ENCODE results near the gene MTG2. TPM values are rescaled to one million over a fixed set of nuclear protein-coding genes. Genes with fewer than 3 reads are reported as not detected.

The MTG2 gene
- total RNA-seq, 1 donor from 2014 or later, result 20.8 TPM

DNA sequence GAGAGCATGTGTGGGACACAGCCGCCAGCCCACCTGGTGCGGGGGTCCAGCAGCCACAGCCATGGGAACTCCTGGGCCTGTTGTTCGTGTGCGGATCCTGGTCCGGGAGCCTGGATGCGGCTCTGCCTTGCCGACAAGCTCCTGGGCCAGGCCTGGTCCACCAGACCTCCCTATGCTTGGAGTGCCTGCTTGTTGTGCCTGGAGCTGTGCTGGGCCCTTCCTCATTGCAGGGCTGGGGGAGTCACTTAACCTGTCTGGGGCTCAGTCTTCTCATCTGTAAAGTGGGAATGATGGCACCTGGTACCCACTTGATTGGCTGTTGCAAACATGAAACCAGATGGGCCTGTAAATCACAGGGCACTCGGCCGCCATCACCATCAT, 52.9 kb downstream of the MTG2 start:
- ATAC-seq (ENCODE audit: poor library complexity) (no peak), DNase-seq (no peak)
- intact Hi-C loops (cut with DNase I), result no loop called here

DNA sequence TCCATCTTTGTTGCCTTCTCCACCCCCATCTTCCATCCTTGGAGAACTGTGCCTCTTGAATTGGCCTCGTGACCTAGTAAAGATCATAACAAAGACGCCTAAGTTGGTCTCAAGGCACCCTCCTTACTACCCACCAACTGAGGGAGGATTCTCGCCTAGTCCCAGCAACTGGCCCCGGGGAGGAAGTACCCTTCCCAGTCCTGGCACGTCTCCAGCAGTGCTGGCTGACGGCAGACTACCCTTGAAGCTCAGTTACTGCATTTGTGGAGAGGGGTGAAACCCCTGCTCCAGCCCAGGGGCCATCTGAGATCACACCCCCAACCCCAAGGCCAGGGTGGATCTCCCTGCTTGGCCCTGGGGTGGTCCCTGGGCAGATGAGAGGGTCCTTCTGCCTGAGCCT, 53.4 kb downstream of the MTG2 start:
- DNase-seq (no peak), ATAC-seq (ENCODE audit: poor library complexity) (no peak)
- intact Hi-C loops (cut with DNase I), result no loop called here

DNA sequence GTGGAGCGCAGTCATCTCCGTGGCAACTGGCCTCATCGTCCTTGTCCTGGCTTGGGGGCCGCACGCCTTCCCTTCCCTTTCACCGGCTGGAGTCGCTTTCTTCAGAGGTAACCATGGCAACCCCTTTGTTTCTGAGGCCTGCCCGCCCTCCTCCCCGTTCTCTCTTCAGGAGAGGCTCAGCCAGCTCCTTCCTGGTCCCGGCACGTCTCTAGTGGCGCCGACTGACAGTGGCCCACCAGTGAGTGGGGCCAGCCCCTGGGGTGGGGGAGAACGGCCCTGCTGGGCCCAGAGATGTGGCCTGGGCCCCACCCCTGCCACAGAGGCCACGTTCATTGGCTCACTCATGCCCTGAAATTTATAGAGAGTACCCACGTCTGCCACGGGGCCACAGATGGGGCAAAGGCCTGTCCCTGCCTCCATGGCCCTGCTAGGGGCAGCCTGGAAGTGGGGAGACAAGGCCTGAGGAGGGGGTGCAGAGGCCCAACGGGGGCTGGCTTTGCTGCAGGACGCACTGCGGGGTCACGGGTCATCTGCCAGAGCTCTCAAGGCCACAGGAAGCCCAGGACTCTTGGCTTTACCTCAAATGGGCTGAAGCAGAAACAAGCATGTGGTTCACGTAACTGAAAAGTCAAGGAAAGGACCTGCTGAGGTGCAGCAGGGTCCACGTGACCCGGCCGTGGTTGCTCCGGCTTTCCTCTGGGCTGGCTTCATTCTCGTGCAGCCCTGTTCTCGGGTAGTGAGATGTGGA, 54.1 kb downstream of the MTG2 start:
- no peak for DNase-seq
- no peak for ATAC-seq (ENCODE audit: poor library complexity)
- intact Hi-C loops (cut with DNase I), result no loop called here

DNA sequence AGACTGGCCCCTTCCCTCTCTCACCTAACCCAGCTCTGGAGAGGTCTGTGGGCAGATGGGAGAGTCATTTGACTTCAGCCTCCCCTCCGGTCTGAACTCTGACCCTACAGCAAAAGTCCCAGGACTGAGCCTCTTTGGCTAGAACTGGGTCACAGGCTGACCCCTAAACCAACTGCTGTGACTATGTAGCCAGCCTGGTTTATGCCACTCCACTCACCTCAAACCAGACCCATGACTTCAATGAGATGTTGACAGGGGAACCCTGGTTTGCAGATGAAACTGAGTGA, 54.6 kb downstream of the MTG2 start:
- DNase-seq (no peak), ATAC-seq (ENCODE audit: poor library complexity) (no peak)
- intact Hi-C loops (cut with DNase I), result no loop called here

DNA sequence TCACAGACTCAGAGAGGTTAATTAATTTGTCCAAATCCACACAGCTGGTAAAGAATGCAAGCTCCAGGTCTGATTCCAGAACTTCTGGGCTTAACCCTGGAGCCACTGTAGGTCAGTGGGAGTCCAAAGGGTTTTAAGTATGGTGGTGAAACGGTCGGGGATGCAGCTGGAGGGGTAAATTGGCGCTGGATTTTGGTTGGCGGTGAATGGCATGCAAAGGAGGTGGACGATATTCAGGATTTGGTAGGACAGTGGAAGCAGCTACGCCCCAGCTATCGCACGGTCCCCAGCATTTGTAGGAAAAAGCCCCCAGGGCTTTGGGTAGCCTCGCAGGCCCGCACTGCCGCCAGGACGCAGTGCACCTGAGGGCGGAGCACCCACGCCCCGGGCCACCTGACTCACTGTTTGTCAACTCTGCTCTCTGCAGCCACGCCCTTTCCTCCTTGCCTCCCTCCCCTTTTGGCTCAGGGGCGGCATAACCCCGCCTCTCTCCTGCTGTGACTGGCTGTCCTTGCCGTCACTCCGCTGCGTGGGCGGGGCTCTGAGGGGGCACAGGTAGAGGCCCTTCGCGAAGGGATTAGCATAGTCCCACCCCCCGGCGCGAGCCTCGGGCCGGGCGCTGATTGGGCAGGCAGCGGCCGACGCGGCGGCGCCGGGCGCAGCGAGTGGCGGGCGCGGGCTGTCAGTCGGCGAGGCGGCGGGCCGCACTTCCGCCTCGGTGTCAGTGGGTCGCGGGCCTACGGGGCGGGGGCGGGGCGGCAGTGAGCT, 55.2 kb downstream of the MTG2 start, which contains the start of gene OSBPL2:
OSBPL2 (plus strand) TSS at position 721 of the 768 bp plus-strand sequence. CDS start 17,664 bp downstream, outside the sequence.
- DNase-seq (peak; percentile 99), ATAC-seq (ENCODE audit: poor library complexity) (peak; percentile 95)
- intact Hi-C loops (cut with DNase I), result no loop called here

DNA sequence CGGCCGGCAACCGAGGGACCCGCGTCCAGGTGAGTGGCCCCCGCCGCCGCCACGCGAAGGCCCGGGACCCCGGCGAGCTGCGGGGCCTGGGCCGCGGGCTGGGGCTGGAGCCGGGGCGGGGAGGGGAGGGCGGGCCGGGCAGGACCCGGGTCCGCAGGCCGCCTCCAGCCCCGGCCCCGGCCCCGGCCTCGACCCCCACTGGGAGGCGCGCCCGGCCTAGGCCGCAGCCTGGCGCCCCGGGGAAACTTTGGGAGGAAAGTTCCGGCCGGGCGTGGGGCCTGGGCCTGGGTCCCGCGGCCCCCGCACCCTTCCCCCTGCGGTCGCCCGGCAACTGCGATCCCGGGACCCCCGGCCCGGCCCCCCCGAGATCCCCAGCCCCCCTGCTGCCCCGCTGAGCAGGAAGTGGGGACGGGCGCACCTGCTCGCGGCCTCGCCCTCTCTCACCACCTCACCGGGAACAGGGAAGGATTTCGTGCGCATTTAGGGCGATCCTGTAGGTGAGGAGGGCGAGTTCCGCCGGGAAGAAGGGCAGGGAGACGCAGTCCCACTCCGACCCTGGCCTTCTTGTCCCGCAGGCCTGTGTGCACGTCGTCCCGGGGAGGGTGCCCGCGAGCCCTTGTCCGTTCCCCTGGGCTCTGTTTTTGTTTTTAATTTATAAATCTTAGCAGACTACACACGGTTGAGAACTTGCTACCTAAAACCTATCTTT, 55.9 kb downstream of the MTG2 start:
- DNase-seq, result no peak
- intact Hi-C loops (cut with DNase I), result no loop called here
- ATAC-seq (ENCODE audit: poor library complexity), result no peak

DNA sequence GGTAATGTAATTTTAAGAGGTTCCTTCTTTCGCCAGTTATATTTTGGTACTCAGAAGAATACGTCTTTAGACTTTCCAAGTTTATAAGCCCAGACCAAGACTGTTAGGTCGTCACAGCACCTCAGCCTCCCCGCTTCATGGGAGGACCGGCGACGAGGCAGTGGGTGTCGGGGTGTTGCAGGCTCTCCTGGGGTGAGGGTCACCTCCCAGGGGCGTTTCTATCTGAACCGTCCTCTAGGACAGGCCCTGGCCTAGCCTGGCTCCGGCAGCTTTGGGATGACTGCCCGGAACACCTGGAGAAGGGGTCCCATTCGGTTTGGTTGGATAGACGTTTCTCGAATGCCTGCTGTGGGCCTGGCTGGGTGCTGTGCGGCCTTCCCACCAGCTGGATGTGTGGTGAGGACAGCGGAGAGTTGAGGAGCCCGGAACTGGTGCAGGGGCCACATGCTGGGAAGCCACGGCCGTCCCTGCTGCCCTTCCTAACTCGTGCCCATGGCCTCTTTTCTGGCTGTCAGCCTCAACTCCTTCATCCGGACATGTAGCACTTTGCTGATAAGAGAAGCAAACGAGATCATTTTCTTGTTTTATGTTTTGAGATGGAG, 56.6 kb downstream of the MTG2 start:
- DNase-seq (no peak), ATAC-seq (ENCODE audit: poor library complexity) (no peak)
- intact Hi-C loops (cut with DNase I), result no loop called here

DNA sequence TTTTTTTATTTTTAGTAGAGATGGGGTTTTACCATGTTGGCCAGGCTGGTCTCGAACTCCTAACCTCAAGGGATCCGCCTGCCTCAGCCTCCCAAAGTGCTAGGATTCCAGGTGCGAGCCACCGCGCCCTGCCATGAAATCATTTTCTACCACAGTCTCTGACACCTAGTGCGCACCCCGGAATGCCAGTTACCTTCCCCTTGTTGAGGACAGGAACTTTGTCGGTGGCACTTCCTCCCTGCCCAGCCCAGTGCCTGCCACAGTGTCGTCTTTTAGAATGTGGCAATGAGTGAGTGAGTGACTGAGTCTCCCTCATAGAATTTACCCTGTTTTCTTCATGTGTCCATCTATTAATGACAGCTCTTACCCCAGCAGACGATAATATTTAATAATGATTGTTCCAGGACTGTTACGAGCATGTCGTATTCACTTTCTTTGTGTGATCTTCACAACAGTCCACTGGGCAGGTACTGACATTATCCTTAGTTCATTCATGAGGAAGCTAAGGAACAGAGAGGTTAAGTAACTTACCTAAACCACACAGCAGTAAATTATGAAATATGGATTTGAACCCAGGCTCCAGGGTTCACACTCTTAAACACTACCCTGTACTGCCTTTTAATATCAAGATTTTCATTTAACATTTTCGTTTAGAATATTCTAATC, 57.3 kb downstream of the MTG2 start:
- DNase-seq, result no peak
- no peak for ATAC-seq (ENCODE audit: poor library complexity)
- intact Hi-C loops (cut with DNase I), result no loop called here

DNA sequence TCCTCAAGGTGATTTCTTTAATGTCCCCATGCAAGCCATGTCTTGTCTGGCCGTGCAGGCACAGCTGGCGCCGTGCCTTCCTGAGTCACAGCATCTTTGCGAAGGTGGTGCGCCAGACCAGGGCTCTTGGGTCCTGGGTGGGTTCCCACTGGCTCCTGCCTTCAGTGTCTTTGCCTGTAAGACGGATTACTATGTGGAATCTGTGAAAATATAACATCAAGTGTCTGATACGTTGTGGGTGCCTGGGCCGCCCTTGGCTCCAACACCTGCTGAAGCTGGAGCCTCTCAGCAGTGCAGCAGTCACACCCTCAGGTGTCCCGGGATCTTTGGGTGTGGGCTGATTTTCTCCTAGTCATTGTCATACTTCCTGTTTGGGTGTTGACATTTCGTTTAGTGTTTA, 58.7 kb downstream of the MTG2 start:
- intact Hi-C loops (cut with DNase I), result no loop called here
- no peak for ATAC-seq (ENCODE audit: poor library complexity)
- no peak for DNase-seq

DNA sequence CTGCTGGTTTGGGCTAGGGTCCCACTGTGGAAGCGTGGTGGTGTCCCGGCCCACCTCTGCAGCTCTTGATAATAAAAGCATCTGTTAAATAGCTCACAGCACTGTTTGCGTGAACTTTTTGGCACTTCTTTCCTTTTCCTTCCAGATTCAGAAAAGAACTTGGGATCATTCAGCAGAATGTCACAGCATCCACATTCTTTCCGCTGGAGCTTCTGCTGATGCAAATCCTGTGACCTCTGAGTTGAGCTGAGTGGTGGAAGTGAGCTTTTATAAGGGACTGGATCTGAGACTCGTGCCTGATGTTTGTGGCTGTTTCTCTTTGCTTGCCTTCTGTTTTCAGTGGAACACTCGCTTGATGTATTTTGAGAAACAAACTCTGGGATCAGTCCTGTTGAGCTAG, 59.3 kb downstream of the MTG2 start:
- no peak for DNase-seq
- intact Hi-C loops (cut with DNase I), result no loop called here
- no peak for ATAC-seq (ENCODE audit: poor library complexity)

DNA sequence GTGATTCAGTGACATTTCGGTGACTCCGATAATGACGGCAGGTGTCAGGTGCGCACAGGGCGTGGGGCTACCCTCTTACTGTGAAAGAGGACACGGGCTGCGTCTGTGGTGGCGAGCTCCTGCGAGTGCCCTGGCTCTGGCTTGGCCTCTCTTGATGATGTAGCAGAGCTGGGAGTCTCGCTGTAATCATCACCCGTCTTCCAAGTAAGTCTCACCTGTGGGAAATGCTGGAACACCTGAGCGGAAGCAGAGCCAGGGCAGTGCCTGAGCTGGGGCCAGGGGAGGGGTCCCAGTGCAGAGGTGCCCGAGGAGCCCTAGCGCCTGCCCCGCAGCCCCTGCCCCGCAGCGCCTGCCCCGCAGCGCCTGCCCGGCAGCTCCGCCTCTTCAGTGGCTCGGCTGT, 60.3 kb downstream of the MTG2 start:
- DNase-seq, result no peak
- no peak for ATAC-seq (ENCODE audit: poor library complexity)
- intact Hi-C loops (cut with DNase I), result no loop called here

DNA sequence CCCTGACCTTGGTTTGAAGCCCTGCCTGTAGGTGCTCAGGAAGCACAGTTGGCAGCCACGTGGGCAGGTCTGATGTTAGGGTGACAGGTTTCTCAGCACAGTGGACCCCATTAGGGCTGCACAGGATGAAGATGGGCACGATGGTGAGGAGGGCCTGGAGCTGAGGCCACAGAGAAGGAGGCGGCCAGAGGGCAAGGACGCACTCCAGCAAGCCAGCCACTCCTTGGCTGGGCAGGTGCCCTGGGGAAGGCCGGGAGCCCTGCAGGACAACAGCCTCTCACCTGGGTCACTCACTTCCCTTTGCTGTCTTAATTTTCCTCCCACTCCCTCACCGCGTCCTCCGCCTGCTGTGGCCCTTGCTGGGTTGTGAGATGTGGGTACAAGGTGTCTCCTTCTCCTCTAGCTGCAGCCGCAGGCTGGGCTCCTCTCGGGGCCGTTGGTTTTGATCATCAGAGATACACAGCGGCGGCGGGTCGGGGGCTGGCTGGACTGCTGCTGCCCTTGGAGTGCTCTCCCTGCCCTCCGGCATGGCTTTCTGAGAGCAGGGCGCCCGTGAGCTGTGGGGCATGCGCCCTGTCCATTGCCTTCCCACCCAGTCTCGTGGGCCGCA, 61.2 kb downstream of the MTG2 start:
- DNase-seq (no peak), ATAC-seq (ENCODE audit: poor library complexity) (no peak)
- intact Hi-C loops (cut with DNase I), result no loop called here

DNA sequence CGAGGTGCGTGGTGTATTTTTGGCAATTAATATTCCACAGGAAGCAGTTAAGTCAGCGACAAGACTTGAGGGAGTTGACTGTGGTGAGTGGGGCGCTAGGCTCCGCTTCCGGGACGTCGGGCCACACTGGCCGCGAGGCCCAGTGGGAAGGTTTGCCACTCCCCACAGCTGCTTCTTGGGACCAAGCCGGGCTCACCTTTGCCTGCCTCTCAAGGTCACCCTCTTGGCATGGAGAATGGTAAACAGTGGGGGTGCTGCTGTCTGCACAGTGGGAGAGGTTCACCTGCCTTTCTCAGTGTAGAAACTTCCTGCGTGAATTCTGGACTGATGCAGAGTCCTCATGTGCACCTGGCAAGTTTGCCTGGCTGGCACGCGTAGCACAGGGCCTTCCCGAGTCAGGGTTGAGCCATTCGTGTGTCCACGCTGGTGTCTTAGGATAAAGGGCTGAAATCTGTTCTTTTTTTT, 61.8 kb downstream of the MTG2 start:
- DNase-seq (no peak), ATAC-seq (ENCODE audit: poor library complexity) (peak; percentile 17)
- intact Hi-C loops (cut with DNase I), result no loop called here

DNA sequence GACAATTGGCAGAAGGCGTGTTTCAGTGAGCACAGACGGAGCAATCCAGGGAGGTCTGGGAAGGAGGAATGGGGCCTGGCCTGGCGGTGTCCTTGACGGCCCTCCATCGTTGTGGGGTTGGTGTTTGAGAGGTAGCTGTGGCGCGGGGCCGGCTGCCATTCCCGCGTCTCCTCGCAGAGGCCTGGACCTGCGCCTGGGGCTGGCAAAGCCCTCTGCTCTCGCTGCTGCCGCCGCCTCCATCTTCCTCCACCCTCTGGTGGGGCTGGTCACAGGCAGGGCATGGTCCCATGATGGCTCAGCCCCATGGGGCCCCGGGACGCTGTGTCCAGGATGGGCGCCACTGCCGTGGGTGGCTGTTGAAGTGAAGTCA, 63.1 kb downstream of the MTG2 start:
- ATAC-seq (ENCODE audit: poor library complexity) (no peak), DNase-seq (no peak)
- intact Hi-C loops (cut with DNase I), result no loop called here

DNA sequence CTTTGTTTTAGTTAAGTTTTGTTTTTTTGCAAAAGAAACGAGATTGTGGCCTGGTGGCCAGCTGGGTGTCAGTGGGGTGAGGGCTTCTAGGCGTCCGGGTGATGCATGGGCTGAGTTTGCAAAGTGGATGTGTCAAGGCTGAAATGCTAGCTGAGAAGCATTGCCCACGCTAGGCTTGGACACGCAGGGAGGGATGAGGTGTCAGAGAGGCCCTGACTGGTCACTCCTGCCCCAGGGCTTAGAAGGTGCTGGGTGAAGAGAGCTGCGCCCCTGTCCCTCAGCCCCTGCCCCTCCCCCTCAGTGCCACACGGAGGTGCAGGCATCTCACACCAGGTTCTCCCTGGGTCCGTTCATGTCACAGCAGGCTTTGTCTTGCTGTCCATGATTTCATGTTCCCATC, 63.6 kb downstream of the MTG2 start:
- intact Hi-C loops (cut with DNase I), result no loop called here
- no peak for DNase-seq
- no peak for ATAC-seq (ENCODE audit: poor library complexity)

DNA sequence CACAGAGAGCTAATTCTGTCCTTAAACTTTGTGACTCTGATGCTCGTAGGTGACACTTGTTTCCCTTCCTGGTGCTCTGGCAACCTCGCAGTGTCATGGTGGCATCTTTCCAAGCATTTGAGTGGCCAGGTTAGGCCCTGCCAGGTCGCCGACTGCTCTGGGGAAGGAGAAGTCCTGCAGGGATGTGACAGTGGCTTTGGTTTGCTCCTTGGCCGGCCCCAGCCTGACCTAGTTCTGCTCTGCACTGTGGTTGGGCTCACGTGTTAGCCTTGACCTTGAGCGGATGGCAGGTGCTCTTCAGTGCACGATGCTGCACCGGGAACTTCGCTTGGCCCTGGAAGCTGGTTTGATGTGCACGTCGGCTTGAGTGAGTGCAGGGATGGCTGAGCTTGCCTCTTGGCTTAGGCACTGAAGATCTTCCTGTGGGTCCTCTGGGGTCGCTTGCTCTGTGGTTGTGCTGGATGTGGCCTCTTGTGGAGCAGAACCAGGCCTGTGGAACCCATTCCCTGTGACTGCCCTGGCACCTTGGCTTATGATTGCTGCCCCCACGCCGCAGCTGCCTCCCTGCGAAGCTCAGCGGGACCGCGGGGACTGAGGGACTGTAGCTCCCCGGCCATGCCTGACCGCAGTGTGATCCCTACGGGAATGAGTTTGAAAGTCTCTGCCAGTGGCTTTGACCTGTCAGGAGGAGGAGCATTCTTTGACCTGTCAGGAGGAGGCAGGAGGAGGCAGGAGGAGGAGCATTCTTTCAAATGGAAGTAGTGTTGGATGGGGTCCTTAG, 64.2 kb downstream of the MTG2 start:
- ATAC-seq (ENCODE audit: poor library complexity), result peak; percentile 89

DNA sequence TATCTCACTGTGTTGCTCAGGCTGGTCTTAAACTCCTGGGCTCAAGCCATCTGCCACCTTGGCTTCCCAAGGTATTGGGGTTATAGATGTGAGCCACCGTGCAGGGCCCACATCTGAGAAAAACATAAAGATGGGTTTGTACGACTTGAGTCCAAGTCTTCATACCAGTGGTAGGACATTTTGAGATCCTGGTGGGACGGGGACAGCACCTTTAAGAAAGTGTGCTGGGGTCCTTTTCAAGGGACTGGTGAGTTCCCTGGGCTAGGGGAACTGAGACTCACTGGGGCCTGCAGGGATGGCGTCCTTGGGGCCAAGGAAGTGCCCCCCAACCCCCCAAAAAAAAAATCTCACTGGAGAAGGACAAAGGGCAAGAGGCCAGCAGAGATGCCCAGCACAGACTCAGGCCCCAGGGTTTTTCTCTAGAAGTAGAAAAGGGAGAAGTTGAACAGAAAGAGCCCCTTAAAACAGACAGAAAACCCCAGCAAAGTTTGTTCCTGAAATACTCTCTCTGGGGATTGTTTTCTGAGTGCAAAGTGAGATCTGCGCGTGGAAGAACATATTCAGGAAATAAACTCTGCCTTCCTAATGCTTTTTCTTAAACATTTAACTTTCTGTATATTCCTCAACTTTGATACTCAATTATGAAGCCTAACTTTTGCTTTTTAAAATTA, 66.2 kb downstream of the MTG2 start:
- DNase-seq (no peak), ATAC-seq (ENCODE audit: poor library complexity) (no peak)
- intact Hi-C loops (cut with DNase I), result no loop called here

More for the DNA sequence above, 64.2 kb downstream of the MTG2 start:
- intact Hi-C loops (cut with DNase I), result no loop called here
- DNase-seq, result peak; percentile 78

All from Right ventricle myocardium superior (tissue), 1 donor.